Measurements from ENCODE around the gene EDIL3. TPM values are rescaled to one million over a fixed set of nuclear protein-coding genes. Genes with fewer than 3 reads are reported as not detected.

The EDIL3 gene
- total and polyA plus RNA-seq, 2 of the 8 experiments (the other 6 are each of a cell fraction or from before 2014, with no cell fraction given) = 14.7 to 47.2 TPM

GRCh38 chr5:84229045-84229444 lies 155.6 kb downstream of the EDIL3 start:
- H3K27ac ChIP-seq (ENCODE audit: low read depth, low read length) = no peak overlapping the region
- DNase-seq (ENCODE audit: low read depth in 1 of 2, low spot score in 2 of 2) (no peak), FAIRE-seq (no peak)
- no peak overlapping the region for H2AFZ ChIP-seq (ENCODE audit: low read length)
- no peak overlapping the region for H3K18ac ChIP-seq (ENCODE audit: extremely low read depth, low read length)
- no peak overlapping the region for H2BK15ac ChIP-seq (ENCODE audit: low read length)
- no peak overlapping the region for H2BK120ac ChIP-seq (replicated peaks; ENCODE audit: low read depth, low read length)
- ChIA-PET CTCF (ENCODE audit: partially characterized antibody) (no interaction called here), POLR2A (ENCODE audit: partially characterized antibody) (interaction anchor here (0.6 kb wide), 1 partner anchor 1249 kb away, joined by 4 read pairs; no protein-coding TSS in a partner anchor)
- H3K9me3 ChIP-seq (ENCODE audit: insufficient read depth in 2 of 2, low read depth in 1 of 2, low read length in 1 of 2) = no peaks in the 10 kb centered on the region
- TF ChIP-seq JUN (IDR thresholded peaks at IDR 0.05; ENCODE audit: low read depth, low read length) (no peak), BCL11A (IDR thresholded peaks at IDR 0.05; ENCODE audit: low read depth in 2 of 2, low read length in 2 of 2) (no peak), CHD1 (IDR thresholded peaks at IDR 0.05; ENCODE audit: low read depth, low read length) (no peak), GTF2F1 (IDR thresholded peaks at IDR 0.05; ENCODE audit: borderline replicate concordance, low read depth, low read length) (no peak)
- H4K8ac ChIP-seq (ENCODE audit: extremely low read depth, insufficient read depth, low read length) = no peak overlapping the region
- H2AK5ac ChIP-seq (ENCODE audit: low read depth, low read length) = no peak overlapping the region
- H3K23me2 ChIP-seq (ENCODE audit: low read depth, low read length) = no peaks in the 10 kb centered on the region
- H3K4me2 ChIP-seq (ENCODE audit: insufficient read depth in 1 of 2, low read depth in 2 of 2, low read length in 2 of 2) = no peak overlapping the region
- H3K14ac ChIP-seq (ENCODE audit: insufficient read length) = no peak overlapping the region
- no peak overlapping the region for H2BK12ac ChIP-seq (ENCODE audit: low read depth, low read length)
- H3K79me1 ChIP-seq (ENCODE audit: low read depth, low read length) = no peaks in the 10 kb centered on the region
- no peak overlapping the region for H3K23ac ChIP-seq (ENCODE audit: insufficient read length)
- H4K91ac ChIP-seq (replicated peaks; ENCODE audit: insufficient read length, low read length) = no peak overlapping the region
- no peak overlapping the region for H2BK20ac ChIP-seq (ENCODE audit: low read length)
- no peaks in the 10 kb centered on the region for H3K79me2 ChIP-seq (ENCODE audit: control insufficient read depth in 1 of 2, insufficient read depth in 2 of 2, low read length in 2 of 2)
- H3K4me3 ChIP-seq (ENCODE audit: extremely low read depth in 1 of 4, insufficient read depth in 2 of 4, low read depth in 3 of 4, low read length in 4 of 4) = no peak overlapping the region
- no peak overlapping the region for H3K4ac ChIP-seq (replicated peaks; ENCODE audit: insufficient read length, low read depth, low read length)
- no peak overlapping the region for H4K5ac ChIP-seq (ENCODE audit: insufficient read length, low read depth, low read length)
- no peak overlapping the region for H3K9ac ChIP-seq (replicated peaks in 1 of 4; ENCODE audit: extremely low read depth in 1 of 4, low read depth in 3 of 4, low read length in 3 of 4)
- no peaks in the 10 kb centered on the region for H3K36me3 ChIP-seq (ENCODE audit: control insufficient read depth in 2 of 4, insufficient read depth in 4 of 4, low read length in 3 of 4)
- H3K27me3 ChIP-seq (replicated peaks in 1 of 4; ENCODE audit: control insufficient read depth in 3 of 4, extremely low read depth in 1 of 4, insufficient read depth in 3 of 4, low read length in 3 of 4) = no peaks in the 10 kb centered on the region
- H4K20me1 ChIP-seq (replicated peaks in 1 of 2; ENCODE audit: control insufficient read depth in 1 of 2, insufficient read depth in 2 of 2, low read length in 2 of 2) = no peaks in the 10 kb centered on the region
- H2BK5ac ChIP-seq (ENCODE audit: low read depth, low read length) = no peak overlapping the region
- no peak overlapping the region for H3K56ac ChIP-seq (replicated peaks; ENCODE audit: insufficient read length, low read depth, low read length)
- H3K4me1 ChIP-seq (replicated peaks in 1 of 4; ENCODE audit: control insufficient read depth in 3 of 4, insufficient read depth in 4 of 4, low read length in 3 of 4) = no peaks in the 10 kb centered on the region

Data from H1 (cell line).